ENCODE results near the gene PAN3. TPM values are rescaled to one million over a fixed set of nuclear protein-coding genes. Genes with fewer than 3 reads are reported as not detected.

Gene PAN3
- total RNA-seq, 1 donor from 2014 or later: 36.1 TPM

DNA sequence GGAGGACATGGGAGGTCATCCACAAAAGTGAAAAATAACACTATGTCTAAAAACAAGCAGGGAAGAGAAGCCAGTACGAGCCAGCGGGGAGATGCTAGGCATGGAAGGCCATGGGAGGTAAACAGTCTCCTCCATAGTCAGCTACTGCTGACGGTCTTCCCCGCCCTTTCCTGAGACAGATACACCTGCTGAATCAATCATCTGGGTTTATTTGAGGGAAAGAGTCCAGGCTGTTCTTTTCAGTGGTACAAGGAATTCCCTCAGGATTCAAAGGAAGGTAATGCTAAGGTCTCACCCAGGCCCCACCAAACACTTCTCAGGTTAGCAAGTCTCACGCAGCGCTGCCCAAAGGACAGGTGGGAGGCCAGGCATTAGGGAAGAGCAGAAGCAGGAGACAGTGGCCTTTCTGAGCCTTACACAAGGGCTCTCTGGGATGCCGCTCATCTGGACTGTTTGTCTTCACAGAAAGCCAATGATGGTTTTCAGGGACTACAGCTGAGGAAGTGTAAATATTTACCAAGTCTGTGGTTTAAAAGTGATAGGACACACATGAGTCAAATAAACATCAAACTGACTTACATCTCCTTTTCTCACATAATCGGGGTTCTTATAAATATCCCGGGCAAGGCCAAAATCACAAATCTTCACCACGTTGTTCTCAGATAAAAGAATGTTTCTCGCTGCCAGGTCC lies 182.7 kb downstream of the PAN3 start:
- Histone ChIP-seq H3K27ac (no peak overlapping the region), H3K36me3 (no peaks in the 10 kb centered on the region), H3K9me3 (no peaks in the 10 kb centered on the region), H3K27me3 (no peaks in the 10 kb centered on the region), H3K4me1 (peaks cover 14% of the 10 kb centered on the region), H3K4me3 (no peak overlapping the region)
- intact Hi-C loops (cut with DNase I): no loop called here
- DNase-seq (ENCODE audit: extremely low spot score in 2 of 2): no peak
- TF ChIP-seq CTCF (IDR thresholded peaks at IDR 0.05): no peak
- TF ChIP-seq POLR2A (IDR thresholded peaks at IDR 0.05): no peak
- no peak for TF ChIP-seq POLR2AphosphoS5 (IDR thresholded peaks at IDR 0.05; ENCODE audit: insufficient read depth in 1 of 2, low read depth in 1 of 2)

GRCh38 chr13:28321756-28322155 lies 183.4 kb downstream of the PAN3 start:
- TF ChIP-seq POLR2A (IDR thresholded peaks at IDR 0.05) (no peak), CTCF (IDR thresholded peaks at IDR 0.05) (no peak), POLR2AphosphoS5 (IDR thresholded peaks at IDR 0.05; ENCODE audit: insufficient read depth in 1 of 2, low read depth in 1 of 2) (no peak)
- H3K9me3 ChIP-seq: no peaks in the 10 kb centered on the region
- H3K4me1 ChIP-seq: peaks cover 14% of the 10 kb centered on the region
- no peak overlapping the region for H3K27ac ChIP-seq
- intact Hi-C loops (cut with DNase I): no loop called here
- H3K36me3 ChIP-seq: no peaks in the 10 kb centered on the region
- H3K27me3 ChIP-seq: no peaks in the 10 kb centered on the region
- no peak overlapping the region for H3K4me3 ChIP-seq
- no peak for DNase-seq (ENCODE audit: extremely low spot score in 2 of 2)

- no peak for TF ChIP-seq POLR2A (IDR thresholded peaks at IDR 0.05)
- TF ChIP-seq POLR2AphosphoS5 (IDR thresholded peaks at IDR 0.05; ENCODE audit: insufficient read depth in 1 of 2, low read depth in 1 of 2): no peak
- TF ChIP-seq CTCF (IDR thresholded peaks at IDR 0.05): no peak
Measured at GRCh38 chr13:28322256-28322905, 184.0 kb downstream of the PAN3 start.

GRCh38 chr13:28324181-28324789 lies 185.9 kb downstream of the PAN3 start:
- Histone ChIP-seq H3K4me1 (peaks cover 14% of the 10 kb centered on the region), H3K9me3 (no peaks in the 10 kb centered on the region), H3K4me3 (no peak overlapping the region), H3K27me3 (no peaks in the 10 kb centered on the region), H3K27ac (peak overlapping the region; percentile 19), H3K36me3 (no peaks in the 10 kb centered on the region)
- intact Hi-C loops (cut with DNase I): no loop called here
- no peak for DNase-seq (ENCODE audit: extremely low spot score in 2 of 2)
- TF ChIP-seq POLR2AphosphoS5 (IDR thresholded peaks at IDR 0.05; ENCODE audit: insufficient read depth in 1 of 2, low read depth in 1 of 2) (no peak), CTCF (IDR thresholded peaks at IDR 0.05) (peak in 2 of 3 experiments; percentile 41 to 56)

More at GRCh38 chr13:28322256-28322905, 184.0 kb downstream of the PAN3 start:
- no peaks in the 10 kb centered on the region for H3K27me3 ChIP-seq
- intact Hi-C loops (cut with DNase I): no loop called here
- H3K36me3 ChIP-seq: no peaks in the 10 kb centered on the region
- no peak overlapping the region for H3K27ac ChIP-seq
- no peak for DNase-seq (ENCODE audit: extremely low spot score in 2 of 2)
- H3K4me3 ChIP-seq: no peak overlapping the region
- H3K4me1 ChIP-seq: peaks cover 14% of the 10 kb centered on the region
- H3K9me3 ChIP-seq: no peaks in the 10 kb centered on the region

GRCh38 chr13:28325022-28325421 lies 186.7 kb downstream of the PAN3 start:
- TF ChIP-seq POLR2A (IDR thresholded peaks at IDR 0.05): no peak
- TF ChIP-seq POLR2AphosphoS5 (IDR thresholded peaks at IDR 0.05; ENCODE audit: insufficient read depth in 1 of 2, low read depth in 1 of 2): no peak
- no peak for TF ChIP-seq CTCF (IDR thresholded peaks at IDR 0.05)
- no peak for DNase-seq (ENCODE audit: extremely low spot score in 2 of 2)
- no peaks in the 10 kb centered on the region for H3K9me3 ChIP-seq
- H3K27me3 ChIP-seq: no peaks in the 10 kb centered on the region
- no peaks in the 10 kb centered on the region for H3K36me3 ChIP-seq
- H3K4me1 ChIP-seq: peaks cover 14% of the 10 kb centered on the region
- no peak overlapping the region for H3K27ac ChIP-seq
- no peak overlapping the region for H3K4me3 ChIP-seq
- intact Hi-C loops (cut with DNase I): no loop called here
